Transverse colon (tissue), 3 donors: ENCODE data around the gene SLC25A41.

ENCODE experiments used
- CTCF ChIP-seq, 5 experiments: fragments of 200-600 bp in 3 of 5; fragments of 450-650 bp in 2 of 5; sonication (generic) in 3 of 5; IDR thresholded peaks; 1 replicate in 2 of 5; 2 replicates in 3 of 5; pipeline ENCODE4 v1.5.1; 2016 to 2017; ENCODE audit warnings: antibody characterized with exemption in 5 of 5, inconsistent platforms in 3 of 5, mild to moderate bottlenecking in 2 of 5, moderate library complexity in 1 of 5
- EP300 ChIP-seq: sonication (generic); formaldehyde crosslinking; IDR thresholded peaks from one replicate; pipeline ENCODE4 v1.6.1; 2017; ENCODE audit warnings: antibody characterized with exemption, low read depth

- TF ChIP-seq EP300 (no peak), CTCF (IDR thresholded peaks at IDR 0.05) (no peak)
Observed at GRCh38 chr19:6418562-6418932, 15.0 kb downstream of the SLC25A41 start.
